GM21528 (cell line): ENCODE measurements around the gene DENND11.

Source experiments
- ATAC-seq: cut with Tn5 transposase; IDR thresholded peaks from one replicate; pipeline ENCODE4 v1.9.1; 2021; ENCODE audit warnings: mild to moderate bottlenecking, moderate library complexity; ENCODE audit not compliant: unreplicated experiment, low FRiP score

Gene DENND11, protein sequence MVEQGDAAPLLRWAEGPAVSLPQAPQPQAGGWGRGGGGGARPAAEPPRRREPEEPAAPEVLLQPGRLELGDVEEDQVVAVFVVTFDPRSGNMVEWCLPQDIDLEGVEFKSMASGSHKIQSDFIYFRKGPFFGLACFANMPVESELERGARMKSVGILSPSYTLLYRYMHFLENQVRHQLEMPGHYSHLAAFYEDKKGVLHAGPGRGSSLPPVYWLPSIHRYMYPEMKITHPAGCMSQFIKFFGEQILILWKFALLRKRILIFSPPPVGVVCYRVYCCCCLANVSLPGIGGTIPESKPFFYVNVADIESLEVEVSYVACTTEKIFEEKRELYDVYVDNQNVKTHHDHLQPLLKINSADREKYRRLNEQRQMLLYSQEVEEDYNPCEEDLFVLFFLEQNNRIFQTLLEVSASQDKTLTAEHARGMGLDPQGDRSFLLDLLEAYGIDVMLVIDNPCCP

GRCh38 chr7:141702047-141702567 lies at the start of gene DENND11:
Gene DENND11 (minus strand): TSS chr7:141702166. CDS start chr7:141702153, 13 bp downstream.
- ATAC-seq = peak; percentile 80

DNA sequence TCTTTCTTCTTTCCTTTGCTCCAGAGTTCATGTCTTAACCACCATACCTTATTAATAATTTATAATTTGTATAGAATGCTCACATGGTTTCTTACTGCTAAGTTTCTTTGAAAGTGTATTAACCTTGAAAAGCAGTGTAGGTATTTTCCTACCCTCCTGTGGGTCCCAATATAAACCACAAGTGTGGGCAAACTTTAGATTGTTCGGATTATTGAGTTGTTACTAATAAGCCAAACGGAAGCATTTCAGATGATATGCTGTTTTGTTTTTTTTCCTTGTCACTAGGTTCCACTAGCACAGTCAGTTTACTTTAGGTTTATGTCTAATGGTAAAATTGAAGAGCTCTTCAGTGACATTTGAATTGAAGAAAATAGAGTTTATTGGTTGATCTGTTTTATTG lies 46.4 kb upstream of the DENND11 start:
- no peak for ATAC-seq

- no peak for ATAC-seq
These were observed 42.2 kb upstream of the DENND11 start for GRCh38 chr7:141744131-141744530.

- no peak for ATAC-seq
These were observed 40.3 kb upstream of the DENND11 start for GRCh38 chr7:141742229-141742628.

GRCh38 chr7:141739250-141739649 lies 37.3 kb upstream of the DENND11 start:
- no peak for ATAC-seq

DNA sequence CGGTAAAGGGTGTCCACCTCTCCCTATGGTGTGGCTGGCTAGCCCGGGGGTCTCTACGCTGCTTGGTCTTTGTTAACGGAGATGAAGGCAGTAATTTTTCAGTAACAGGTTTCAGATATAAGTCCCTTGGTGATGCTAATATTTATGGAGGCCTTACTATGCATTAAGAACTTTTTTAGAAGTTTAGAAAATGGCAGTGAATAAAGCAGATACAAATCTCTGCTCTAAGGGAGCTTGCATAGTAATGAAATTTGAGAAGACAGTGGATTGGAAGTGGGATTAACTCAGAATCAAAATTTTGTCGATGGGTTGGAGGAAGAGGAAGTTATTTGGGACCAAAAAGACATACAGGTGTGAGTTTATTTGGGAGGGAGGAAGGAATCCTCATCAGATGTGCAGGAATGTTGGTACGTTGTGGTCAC lies 36.6 kb upstream of the DENND11 start:
- no peak for ATAC-seq

- peak; percentile 95 for ATAC-seq
These were observed 36.0 kb upstream of the DENND11 start, which contains the start of gene SSBP1 for GRCh38 chr7:141737836-141738591. Gene SSBP1 (plus strand): TSS chr7:141738358. CDS start chr7:141739167, 809 bp downstream.

GRCh38 chr7:141737118-141737835 lies 35.3 kb upstream of the DENND11 start:
- no peak for ATAC-seq

DNA sequence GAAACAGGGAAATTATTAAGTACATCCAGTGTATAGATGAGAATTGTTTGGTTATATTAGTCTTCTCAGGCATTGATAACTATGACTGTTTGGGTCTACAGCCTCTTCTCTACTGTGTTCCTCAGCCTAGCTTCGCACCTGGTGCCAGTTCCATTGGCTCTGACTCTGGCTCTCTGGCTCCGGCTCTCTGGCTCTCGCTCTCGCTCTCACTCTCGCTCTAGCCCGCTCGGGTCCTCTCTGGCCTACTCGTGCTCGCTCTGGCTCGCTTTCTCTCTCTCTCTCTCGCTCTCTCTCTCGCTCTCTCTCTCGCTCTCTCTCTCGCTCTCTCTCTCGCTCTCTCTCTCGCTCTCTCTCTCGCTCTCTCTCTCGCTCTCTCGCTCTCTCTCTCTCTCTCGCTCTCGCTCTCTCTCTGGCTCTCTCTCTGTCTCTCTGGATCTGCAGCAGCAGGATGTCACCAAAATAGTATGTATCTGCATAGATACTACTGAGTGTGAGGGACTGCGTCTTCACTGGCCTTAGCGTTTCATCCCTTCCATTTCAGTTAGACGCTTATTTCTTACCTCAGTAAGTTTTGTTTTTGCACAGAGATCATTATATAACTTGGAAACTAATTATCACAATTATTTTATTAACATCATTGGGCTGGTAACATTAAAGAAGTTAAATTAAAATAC lies 29.6 kb upstream of the DENND11 start:
- no peak for ATAC-seq

- ATAC-seq = no peak
These were observed 27.1 kb upstream of the DENND11 start for GRCh38 chr7:141729020-141729419.

DNA sequence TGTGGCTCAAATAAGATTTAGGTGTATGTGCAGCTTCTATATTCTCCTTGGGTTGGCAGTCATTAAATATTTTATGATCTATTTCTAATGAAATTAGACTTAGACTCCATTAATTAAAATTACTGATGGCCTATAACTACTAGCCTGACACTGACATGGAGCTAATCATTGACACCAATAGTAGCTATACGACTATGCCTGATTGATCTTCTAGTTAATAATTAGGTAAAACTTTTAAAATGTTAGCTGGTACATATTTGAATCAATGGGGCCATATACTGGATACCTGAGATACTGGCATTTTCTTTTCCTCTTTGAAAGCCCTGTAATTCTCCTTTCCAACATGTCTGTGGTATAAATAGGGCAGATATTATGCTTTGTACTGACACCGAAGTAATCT lies 20.6 kb upstream of the DENND11 start:
- no peak for ATAC-seq

GRCh38 chr7:141717450-141717849 lies 15.5 kb upstream of the DENND11 start:
- no peak for ATAC-seq

DNA sequence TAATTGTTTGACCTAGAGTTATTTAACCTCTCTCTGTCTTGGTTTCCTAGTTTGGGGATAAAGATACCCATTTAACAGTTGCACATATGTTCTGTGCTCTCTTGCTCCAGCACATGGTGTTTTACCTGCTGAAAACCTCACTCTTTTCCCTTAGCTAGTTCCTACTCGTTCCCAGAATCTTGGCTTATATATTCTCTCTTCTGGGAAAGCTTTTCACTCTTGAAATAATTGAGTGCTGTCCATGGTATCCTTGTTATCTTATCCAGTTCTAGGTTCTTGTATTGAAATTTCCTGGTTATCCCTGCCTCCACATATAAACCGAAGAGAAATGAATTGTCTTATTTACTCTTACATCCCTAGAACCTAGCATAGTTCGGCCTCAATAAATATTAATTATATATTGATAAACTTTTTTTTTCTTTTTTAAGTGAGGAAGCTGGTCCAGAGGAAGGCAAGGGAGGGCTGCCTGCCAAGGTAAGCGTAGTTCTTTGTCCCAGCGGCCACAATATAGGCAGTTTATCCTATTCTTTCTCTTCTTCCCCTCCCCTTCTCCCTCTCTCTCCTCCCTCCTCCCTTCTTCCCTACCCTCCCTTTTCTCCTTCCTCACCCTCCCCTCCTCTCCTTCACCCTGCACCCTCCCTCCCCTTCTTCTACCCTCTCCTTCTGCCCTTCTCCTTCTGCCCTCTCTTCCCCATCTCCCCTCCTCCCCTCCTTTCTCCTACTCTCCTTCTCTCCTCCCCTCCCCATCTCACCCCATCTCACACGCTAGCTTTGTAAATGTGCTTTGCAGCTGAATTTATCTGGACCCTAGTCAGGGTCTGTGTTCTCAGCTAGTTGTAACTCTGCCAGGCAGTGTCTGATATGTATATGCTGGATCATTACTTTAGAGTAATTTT lies 14.1 kb upstream of the DENND11 start:
- no peak for ATAC-seq

DNA sequence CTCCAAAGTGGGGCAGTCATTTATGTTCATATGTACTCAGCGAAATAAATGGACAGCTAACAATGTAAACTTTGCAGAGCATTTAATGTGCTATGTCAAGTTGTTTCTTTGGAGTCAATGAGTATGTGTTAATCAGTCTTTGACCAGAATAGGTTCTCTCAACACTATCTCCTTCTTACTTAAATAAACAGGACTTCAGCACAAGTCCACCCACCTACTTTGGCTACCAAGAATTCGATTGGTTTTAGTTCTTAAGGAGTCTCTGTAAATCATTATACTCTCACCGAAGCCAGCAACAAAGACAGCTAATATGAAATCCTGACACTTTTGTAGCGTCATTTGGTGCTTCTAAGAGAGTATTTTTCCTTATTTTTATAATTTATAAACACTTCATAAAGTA lies 13.1 kb upstream of the DENND11 start:
- no peak for ATAC-seq

- ATAC-seq = no peak
These were observed 12.6 kb upstream of the DENND11 start for GRCh38 chr7:141714571-141714970.

GRCh38 chr7:141713890-141714289 lies 11.9 kb upstream of the DENND11 start:
- ATAC-seq = no peak

DNA sequence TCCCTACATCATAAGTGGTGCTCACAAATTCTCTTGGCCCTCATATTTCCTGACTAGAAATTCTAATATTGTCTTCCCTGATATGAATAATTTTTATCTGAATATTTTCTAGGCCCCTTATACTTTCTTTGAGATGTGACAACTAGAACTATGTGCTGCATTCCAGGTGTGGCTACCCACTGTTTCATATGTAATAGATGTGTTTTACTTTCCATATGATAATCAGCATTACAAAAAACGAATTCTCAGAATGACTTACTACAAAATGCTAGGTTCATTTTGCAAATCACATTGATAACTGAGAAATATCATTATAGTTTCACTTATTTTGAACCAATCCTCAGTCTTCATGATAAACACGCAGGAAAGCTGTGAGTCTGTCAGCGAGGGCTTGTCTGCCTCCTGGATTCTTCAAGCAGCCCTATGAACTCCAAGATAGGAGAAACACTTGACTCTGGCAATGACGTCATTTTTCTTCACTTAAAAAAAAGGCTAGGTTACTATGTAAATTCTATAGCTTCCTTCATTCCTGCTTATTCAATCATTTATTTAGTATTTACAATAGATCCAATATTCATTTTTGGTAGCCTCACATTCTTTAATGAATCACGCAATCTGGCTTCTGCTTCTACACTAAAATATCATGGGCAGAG lies 10.8 kb upstream of the DENND11 start:
- ATAC-seq = no peak

DNA sequence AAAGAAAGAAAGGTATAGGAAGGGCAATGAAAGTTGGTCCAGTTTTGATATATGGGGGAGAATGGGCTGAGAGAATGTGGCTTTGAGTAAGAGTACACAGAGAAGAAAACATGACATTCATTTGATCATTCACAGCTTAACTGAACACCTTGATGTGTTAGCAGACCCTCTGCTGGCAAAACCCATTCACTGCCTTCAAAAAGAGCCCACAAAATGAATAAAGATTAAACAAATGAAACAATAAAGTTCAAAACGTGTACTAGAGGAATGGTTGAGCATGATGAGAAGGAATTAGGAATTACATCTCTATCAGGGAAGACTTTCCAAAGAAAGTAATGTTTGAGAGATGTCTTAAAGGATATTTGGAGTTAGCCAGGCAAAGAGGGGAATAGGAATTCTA lies 8.3 kb upstream of the DENND11 start:
- no peak for ATAC-seq

- no peak for ATAC-seq
These were observed 7.8 kb upstream of the DENND11 start for GRCh38 chr7:141709749-141710148.
